Rectal smooth muscle tissue (tissue), 1 donor: Measurements from ENCODE around the gene LONRF2.

Experiments
- H3K27ac ChIP-seq: one replicate; pipeline ENCODE4 v1.7.0; 2013; ENCODE audit warnings: low read depth, low read length, inconsistent platforms
- H3K27me3 ChIP-seq: one replicate; pipeline ENCODE4 v1.7.0; 2013; ENCODE audit warnings: low read length; ENCODE audit not compliant: control insufficient read depth, insufficient read depth
- H3K36me3 ChIP-seq: one replicate; pipeline ENCODE4 v1.7.0; 2013; ENCODE audit warnings: low read length; ENCODE audit not compliant: control insufficient read depth, insufficient read depth
- H3K4me1 ChIP-seq: one replicate; pipeline ENCODE4 v1.7.0; 2013; ENCODE audit warnings: low read length; ENCODE audit not compliant: control insufficient read depth, insufficient read depth
- H3K4me3 ChIP-seq: one replicate; pipeline ENCODE4 v1.7.0; 2013; ENCODE audit warnings: low read length
- H3K9ac ChIP-seq: one replicate; pipeline ENCODE4 v1.7.0; 2013; ENCODE audit warnings: low read length

Gene LONRF2

GRCh38 chr2:100293341-100294161 lies 28.8 kb downstream of the LONRF2 start:
- H3K4me1 ChIP-seq = peaks cover 11% of the 10 kb centered on the region
- no peaks in the 10 kb centered on the region for H3K27me3 ChIP-seq
- H3K36me3 ChIP-seq = peaks cover 4% of the 10 kb centered on the region
- no peak overlapping the region for H3K4me3 ChIP-seq
- H3K27ac ChIP-seq = no peak overlapping the region
- H3K9ac ChIP-seq = no peak overlapping the region

- Histone ChIP-seq H3K27ac (peak overlapping the region; percentile 58), H3K9ac (no peak overlapping the region), H3K4me3 (no peak overlapping the region), H3K36me3 (peaks cover 5% of the 10 kb centered on the region), H3K4me1 (peaks cover 11% of the 10 kb centered on the region), H3K27me3 (no peaks in the 10 kb centered on the region)
Observed at GRCh38 chr2:100292022-100292580, 30.2 kb downstream of the LONRF2 start.

- Histone ChIP-seq H3K36me3 (peaks cover 5% of the 10 kb centered on the region), H3K4me3 (no peak overlapping the region), H3K27ac (peak overlapping the region; percentile 58), H3K9ac (no peak overlapping the region), H3K27me3 (no peaks in the 10 kb centered on the region), H3K4me1 (peaks cover 11% of the 10 kb centered on the region)
Observed at GRCh38 chr2:100291152-100291970, 30.9 kb downstream of the LONRF2 start.

DNA sequence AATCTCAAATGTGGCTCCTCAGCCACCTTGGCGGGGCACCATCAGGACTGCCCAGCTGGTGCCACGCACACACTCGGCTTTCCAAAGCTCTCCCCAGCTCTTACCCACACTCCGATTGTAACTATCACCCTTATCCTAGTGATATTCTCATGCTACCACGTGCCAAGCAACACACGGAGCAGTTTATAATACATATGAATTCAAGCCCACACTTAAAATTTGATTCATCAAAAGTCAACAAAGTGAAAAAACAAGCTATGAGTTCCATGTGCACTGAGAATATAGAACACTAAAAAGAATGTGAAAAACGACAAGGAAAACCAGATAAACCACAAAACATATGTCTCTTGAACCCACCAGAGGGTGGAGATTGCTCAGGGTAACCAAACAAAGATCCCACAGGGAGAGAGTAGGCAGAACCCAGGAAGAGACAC lies 31.6 kb downstream of the LONRF2 start:
- H3K27ac ChIP-seq = no peak overlapping the region

DNA sequence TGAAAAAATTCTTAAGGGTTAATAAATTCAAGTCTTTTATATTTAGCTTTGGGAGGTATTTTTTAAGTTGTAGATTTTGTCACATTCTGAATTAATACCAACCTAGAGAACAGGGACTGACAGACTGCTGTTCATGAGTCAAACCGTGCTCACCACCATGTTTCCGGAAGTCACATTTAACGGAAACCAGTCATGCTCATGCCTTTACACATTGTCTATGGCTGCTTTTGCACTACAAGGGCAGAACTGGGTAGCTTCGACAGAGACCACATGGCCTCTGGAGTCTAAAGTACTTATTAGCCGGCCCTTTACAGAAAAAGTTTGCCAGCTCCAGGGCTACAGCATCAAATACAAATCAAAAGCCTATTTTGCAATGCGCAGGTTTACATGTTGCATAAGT lies 33.3 kb downstream of the LONRF2 start:
- peaks cover 3% of the 10 kb centered on the region for H3K36me3 ChIP-seq
- no peak overlapping the region for H3K9ac ChIP-seq
- no peak overlapping the region for H3K4me3 ChIP-seq
- H3K27ac ChIP-seq = no peak overlapping the region
- peaks cover 11% of the 10 kb centered on the region for H3K4me1 ChIP-seq
- H3K27me3 ChIP-seq = no peaks in the 10 kb centered on the region

More for the DNA sequence above, 31.6 kb downstream of the LONRF2 start:
- Histone ChIP-seq H3K27me3 (no peaks in the 10 kb centered on the region), H3K4me1 (peaks cover 11% of the 10 kb centered on the region), H3K9ac (no peak overlapping the region), H3K4me3 (no peak overlapping the region), H3K36me3 (peaks cover 5% of the 10 kb centered on the region)

- H3K36me3 ChIP-seq = peaks cover 3% of the 10 kb centered on the region
- no peak overlapping the region for H3K9ac ChIP-seq
- peaks cover 5% of the 10 kb centered on the region for H3K4me1 ChIP-seq
- no peaks in the 10 kb centered on the region for H3K27me3 ChIP-seq
- H3K27ac ChIP-seq = no peak overlapping the region
- H3K4me3 ChIP-seq = no peak overlapping the region
Observed at GRCh38 chr2:100286318-100286717, 36.0 kb downstream of the LONRF2 start.

DNA sequence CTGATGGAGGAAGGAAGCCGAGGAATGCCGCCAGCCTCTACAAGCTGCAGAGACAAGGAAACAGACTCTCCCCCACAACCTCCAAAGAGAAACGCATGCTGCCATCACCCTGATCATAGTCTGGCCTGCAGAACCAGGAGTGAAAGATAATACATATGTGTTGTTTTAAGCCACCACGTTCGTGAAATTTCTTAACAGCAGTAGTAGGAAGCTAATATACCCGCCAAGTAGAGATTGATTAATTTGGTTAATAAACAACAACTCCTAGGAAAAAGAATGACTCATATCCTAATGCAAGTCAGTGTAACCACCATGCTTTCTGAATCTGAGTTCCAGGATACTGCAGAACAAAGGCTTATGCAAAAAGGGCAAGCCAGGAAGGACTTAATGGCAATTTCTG lies 36.6 kb downstream of the LONRF2 start:
- Histone ChIP-seq H3K9ac (no peak overlapping the region), H3K4me3 (no peak overlapping the region), H3K27ac (no peak overlapping the region), H3K4me1 (no peaks in the 10 kb centered on the region), H3K36me3 (peaks cover 3% of the 10 kb centered on the region), H3K27me3 (no peaks in the 10 kb centered on the region)

GRCh38 chr2:100285011-100285410 lies 37.3 kb downstream of the LONRF2 start:
- H3K27ac ChIP-seq = no peak overlapping the region
- H3K4me1 ChIP-seq = no peaks in the 10 kb centered on the region
- no peaks in the 10 kb centered on the region for H3K27me3 ChIP-seq
- H3K36me3 ChIP-seq = peaks cover 3% of the 10 kb centered on the region
- H3K9ac ChIP-seq = no peak overlapping the region
- H3K4me3 ChIP-seq = no peak overlapping the region

- Histone ChIP-seq H3K36me3 (peaks cover 3% of the 10 kb centered on the region), H3K27me3 (no peaks in the 10 kb centered on the region), H3K4me1 (no peaks in the 10 kb centered on the region), H3K4me3 (no peak overlapping the region), H3K9ac (no peak overlapping the region), H3K27ac (no peak overlapping the region)
Observed at GRCh38 chr2:100283724-100284501, 38.4 kb downstream of the LONRF2 start.

GRCh38 chr2:100281521-100282438 lies 40.5 kb downstream of the LONRF2 start:
- no peak overlapping the region for H3K27ac ChIP-seq
- H3K4me1 ChIP-seq = no peaks in the 10 kb centered on the region
- no peaks in the 10 kb centered on the region for H3K36me3 ChIP-seq
- no peaks in the 10 kb centered on the region for H3K27me3 ChIP-seq
- no peak overlapping the region for H3K9ac ChIP-seq
- no peak overlapping the region for H3K4me3 ChIP-seq
